Choroid plexus epithelial cell (primary cell): ENCODE measurements around the gene CSF2RB.

ENCODE experiments used
- DNase-seq: peaks from one replicate; pipeline ENCODE4 v3.0.0-alpha.2; 2010; ENCODE audit warnings: low read depth
- H3K4me3 ChIP-seq: 2 replicates; pipeline ENCODE4 v1.5.1; 2011; ENCODE audit warnings: low read depth, mild to moderate bottlenecking, control low read depth, low read length, moderate library complexity
- TF ChIP-seq, protein P1 (sequence below): conservative IDR thresholded peaks from 2 replicates; pipeline ENCODE4 v1.5.1; 2011; ENCODE audit warnings: low read depth, mild to moderate bottlenecking, control low read depth, inconsistent platforms, low read length, moderate library complexity

Gene CSF2RB

DNA sequence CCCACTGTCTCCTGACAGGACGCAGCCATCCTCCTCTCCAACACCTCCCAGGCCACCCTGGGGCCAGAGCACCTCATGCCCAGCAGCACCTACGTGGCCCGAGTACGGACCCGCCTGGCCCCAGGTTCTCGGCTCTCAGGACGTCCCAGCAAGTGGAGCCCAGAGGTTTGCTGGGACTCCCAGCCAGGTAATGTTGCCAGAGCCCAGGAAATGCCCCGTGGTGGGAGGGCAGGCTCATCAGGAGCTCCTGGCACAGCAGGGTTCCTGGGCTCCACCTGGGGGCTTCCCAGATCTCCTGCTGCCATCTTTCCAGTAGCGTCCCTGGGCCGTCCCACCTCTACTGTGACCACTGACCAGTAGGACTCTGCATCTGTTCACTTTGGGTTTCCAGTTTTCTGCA is 16.2 kb downstream of the CSF2RB start:
- TF ChIP-seq, protein P1, sequence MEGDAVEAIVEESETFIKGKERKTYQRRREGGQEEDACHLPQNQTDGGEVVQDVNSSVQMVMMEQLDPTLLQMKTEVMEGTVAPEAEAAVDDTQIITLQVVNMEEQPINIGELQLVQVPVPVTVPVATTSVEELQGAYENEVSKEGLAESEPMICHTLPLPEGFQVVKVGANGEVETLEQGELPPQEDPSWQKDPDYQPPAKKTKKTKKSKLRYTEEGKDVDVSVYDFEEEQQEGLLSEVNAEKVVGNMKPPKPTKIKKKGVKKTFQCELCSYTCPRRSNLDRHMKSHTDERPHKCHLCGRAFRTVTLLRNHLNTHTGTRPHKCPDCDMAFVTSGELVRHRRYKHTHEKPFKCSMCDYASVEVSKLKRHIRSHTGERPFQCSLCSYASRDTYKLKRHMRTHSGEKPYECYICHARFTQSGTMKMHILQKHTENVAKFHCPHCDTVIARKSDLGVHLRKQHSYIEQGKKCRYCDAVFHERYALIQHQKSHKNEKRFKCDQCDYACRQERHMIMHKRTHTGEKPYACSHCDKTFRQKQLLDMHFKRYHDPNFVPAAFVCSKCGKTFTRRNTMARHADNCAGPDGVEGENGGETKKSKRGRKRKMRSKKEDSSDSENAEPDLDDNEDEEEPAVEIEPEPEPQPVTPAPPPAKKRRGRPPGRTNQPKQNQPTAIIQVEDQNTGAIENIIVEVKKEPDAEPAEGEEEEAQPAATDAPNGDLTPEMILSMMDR = no peak
- no peak overlapping the region for H3K4me3 ChIP-seq
- DNase-seq = no peak

DNA sequence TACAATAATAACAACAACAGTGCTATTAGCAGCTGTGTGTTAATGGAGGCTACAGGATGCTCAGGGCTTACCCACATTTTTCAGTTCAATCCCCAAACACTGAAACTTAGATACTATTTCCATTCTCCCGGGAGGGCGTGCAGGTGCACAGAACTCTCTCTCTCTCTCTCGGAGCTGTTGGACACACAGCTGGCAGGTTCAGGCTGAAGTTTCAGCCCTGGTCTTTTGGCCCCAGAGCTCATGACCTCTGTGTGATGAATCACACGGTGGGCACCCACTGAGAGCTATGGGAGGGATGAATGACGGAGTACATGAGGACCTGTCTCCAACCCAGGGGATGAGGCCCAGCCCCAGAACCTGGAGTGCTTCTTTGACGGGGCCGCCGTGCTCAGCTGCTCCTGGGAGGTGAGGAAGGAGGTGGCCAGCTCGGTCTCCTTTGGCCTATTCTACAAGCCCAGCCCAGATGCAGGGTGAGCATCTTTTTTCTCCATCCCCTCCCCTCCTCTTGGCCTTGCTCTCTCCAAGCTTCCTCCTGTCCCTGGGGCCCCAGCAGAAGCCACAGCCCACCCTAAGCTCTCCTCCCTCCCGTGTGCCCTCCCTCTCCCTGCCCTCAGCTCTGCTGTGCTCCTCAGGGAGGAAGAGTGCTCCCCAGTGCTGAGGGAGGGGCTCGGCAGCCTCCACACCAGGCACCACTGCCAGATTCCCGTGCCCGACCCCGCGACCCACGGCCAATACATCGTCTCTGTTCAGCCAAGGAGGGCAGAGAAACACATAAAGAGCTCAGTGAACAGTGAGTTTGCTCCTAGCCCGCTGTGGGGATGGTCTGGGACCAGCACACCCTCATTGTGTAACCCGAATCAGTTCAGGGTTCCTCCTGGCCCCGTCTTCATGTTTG is 16.9 kb downstream of the CSF2RB start:
- no peak overlapping the region for H3K4me3 ChIP-seq
- no peak for DNase-seq
- TF ChIP-seq, protein P1 = no peak

DNA sequence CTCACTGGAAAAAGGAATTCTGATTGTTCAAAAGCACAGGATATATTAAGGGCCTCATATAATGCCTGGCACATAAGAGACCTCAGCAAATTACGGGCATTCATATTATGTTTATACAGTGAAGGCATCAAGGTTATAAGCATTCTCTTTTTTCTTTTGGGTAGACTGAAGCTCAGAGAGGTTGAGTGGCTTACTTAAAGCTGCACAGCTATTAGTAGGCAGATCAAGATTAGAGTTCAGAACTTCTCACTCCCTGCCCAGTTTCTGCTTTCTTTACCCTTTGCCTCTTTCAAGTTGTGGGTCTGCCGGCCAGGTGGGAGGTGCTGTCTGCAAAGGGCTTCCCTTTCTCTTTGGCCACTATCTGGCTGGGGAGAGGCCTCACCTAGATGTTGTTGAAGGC is 18.0 kb downstream of the CSF2RB start:
- H3K4me3 ChIP-seq = no peak overlapping the region
- TF ChIP-seq, protein P1 = no peak

DNA sequence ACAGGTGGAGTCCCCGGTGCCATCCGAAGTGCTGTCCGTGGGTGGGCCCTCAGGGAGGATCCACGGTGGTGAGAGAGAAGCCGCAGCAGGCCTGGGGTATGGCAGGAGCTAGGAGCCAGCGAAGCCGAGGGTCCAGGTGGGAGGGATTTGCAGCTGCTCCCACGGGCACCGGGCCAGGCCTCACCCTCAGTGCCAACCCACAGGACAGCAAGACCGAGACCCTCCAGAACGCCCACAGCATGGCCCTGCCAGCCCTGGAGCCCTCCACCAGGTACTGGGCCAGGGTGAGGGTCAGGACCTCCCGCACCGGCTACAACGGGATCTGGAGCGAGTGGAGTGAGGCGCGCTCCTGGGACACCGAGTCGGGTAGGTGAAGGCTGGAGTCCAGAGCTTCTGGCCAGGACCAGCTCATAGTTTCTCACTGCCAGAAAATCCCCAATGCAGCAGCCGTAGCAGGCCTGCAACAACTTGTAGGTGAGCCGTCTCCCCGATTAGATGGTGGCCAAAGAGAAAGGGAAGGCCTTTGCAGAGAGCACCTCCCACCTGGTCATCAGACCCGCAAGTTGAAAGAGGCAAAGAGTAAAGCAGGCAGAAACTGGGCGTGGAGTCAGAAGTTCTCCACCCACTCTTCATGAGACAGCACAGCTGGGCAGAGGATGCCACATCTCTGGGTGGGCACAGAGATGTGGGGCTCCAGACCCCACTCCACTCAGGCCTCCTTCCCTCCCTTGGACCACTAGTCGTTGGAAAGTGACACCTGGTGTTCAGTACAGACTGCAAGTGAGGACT is 20.4 kb downstream of the CSF2RB start:
- DNase-seq = no peak

More for the DNA sequence above, 18.0 kb downstream of the CSF2RB start:
- no peak for DNase-seq

DNA sequence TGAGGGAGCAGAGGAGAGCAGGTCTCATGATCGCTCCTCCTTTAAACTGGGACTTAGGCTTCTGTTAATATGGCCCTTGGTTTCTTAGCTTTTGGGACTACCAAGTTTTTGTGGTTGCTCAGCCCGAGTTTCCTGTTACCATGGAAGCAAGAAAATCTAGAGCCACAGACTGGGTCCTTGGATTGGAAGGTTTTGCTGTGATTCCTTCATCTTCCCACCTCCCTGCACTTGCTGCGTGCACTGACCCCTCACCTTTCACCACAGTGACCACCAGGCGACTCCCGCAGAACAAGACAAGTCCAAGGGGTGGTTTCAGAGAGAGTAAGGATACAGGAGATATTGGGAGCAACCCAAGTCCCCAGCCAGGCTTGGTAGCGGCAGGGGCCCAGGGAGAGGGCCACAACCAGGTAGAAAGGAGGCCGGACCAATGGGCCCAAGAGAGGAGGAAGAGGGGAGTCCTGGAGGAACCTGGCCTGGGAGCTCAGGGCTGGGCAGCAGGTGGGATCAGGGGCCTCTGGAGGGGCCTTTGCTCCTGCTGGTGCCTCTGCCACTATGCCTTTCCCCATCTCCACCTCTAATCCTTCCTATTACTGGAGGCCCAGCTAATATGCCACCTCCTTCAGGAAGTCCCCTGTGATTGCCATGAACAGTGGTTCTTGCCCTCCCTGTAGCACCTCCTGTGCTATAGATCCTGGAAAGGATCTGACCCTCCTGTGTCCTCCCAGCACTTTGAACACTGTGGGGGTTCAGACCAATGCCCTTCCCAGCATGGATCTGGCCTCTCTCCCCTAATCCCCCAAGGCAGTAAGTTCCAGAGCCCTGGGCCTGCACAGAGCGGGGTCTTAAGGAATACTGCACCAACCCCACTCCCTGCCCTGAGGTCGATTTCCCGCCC is 21.2 kb downstream of the CSF2RB start:
- TF ChIP-seq, protein P1 = no peak
- H3K4me3 ChIP-seq = no peak overlapping the region
- DNase-seq = no peak

More for the DNA sequence above, 20.4 kb downstream of the CSF2RB start:
- no peak overlapping the region for H3K4me3 ChIP-seq
- TF ChIP-seq, protein P1 = no peak

DNA sequence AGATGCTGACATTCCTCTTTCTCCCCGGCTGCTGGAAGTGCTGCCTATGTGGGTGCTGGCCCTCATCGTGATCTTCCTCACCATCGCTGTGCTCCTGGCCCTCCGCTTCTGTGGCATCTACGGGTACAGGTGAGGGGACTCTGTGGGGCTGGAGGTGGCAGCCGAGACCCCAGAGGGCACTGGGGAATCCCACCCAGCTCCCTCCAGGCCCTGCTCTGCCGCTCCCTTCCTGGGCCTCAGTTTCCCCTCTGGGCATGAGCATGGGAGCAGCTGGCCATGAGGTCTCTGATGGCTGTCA is 21.8 kb downstream of the CSF2RB start:
- no peak overlapping the region for H3K4me3 ChIP-seq
- TF ChIP-seq, protein P1 = no peak
- DNase-seq = no peak
